A549 (cell line): Measurements from ENCODE around the gene RIMBP2.

Experiments
- FOSL2 ChIP-seq, 2 experiments: fragments of 450-650 bp in 1 of 2; fragments of >200 bp in 1 of 2; sonication (Bioruptor Twin) in 1 of 2; formaldehyde crosslinking; IDR thresholded peaks; 2 replicates each; pipeline versions ENCODE4 v1.5.0 to v1.6.1; 2016 to 2020; ENCODE audit warnings: mild to moderate bottlenecking in 1 of 2, moderate library complexity in 1 of 2
- POLR2AphosphoS2 ChIP-seq: conservative IDR thresholded peaks from 2 replicates; pipeline ENCODE4 v1.6.1; 2012; ENCODE audit warnings: low read length, improper control_type of control experiment, inconsistent platforms
- ZC3H11A ChIP-seq: fragments of 450-650 bp; IDR thresholded peaks from 2 replicates; pipeline ENCODE4 v1.6.1; 2014; ENCODE audit warnings: antibody characterized with exemption, mild to moderate bottlenecking
- TF ChIP-seq, protein P1 (sequence below): fragments of >200 bp; sonication (Bioruptor Twin); formaldehyde crosslinking; IDR thresholded peaks from 3 replicates; pipeline ENCODE4 v1.5.1; 2016

DNA sequence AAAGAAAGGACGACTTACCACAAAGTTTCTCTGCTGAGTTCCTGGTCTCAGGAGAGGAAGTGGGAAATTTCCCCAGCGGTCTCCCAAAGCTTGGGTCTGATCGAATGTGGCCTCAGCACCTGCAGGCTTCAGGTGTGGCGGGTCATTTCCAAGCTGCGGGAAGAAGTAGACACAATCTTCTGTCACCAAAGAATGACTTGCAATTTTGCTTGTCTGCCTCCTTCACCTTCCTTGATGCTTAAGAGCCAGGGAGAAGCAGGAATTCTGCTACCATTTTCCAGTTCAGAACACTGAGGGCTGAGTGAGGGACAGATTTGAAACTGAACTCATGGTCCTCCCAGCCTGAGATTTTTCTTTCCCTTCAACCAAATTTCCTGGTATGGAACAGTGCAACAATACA is 87.8 kb downstream of the RIMBP2 start:
- no peak for TF ChIP-seq FOSL2 (IDR thresholded peaks at IDR 0.05)
- TF ChIP-seq FOSL2 (CRISPR knock-in tag; IDR thresholded peaks at IDR 0.05) = no peak
- TF ChIP-seq, protein P1, sequence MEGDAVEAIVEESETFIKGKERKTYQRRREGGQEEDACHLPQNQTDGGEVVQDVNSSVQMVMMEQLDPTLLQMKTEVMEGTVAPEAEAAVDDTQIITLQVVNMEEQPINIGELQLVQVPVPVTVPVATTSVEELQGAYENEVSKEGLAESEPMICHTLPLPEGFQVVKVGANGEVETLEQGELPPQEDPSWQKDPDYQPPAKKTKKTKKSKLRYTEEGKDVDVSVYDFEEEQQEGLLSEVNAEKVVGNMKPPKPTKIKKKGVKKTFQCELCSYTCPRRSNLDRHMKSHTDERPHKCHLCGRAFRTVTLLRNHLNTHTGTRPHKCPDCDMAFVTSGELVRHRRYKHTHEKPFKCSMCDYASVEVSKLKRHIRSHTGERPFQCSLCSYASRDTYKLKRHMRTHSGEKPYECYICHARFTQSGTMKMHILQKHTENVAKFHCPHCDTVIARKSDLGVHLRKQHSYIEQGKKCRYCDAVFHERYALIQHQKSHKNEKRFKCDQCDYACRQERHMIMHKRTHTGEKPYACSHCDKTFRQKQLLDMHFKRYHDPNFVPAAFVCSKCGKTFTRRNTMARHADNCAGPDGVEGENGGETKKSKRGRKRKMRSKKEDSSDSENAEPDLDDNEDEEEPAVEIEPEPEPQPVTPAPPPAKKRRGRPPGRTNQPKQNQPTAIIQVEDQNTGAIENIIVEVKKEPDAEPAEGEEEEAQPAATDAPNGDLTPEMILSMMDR = no peak
- TF ChIP-seq ZC3H11A = no peak
- no peak for TF ChIP-seq POLR2AphosphoS2
